Trophoblast cell (in vitro differentiated cells and primary cell): ENCODE results near the gene NME9.

Experiments
- DNase-seq, 2 donors: peaks; one replicate each; pipeline ENCODE4 v3.0.0-alpha.2; 2016
- H2AFZ ChIP-seq: 2 replicates; pipeline ENCODE4 v1.6.1; 2013; ENCODE audit warnings: low read length, moderate library complexity, mild to moderate bottlenecking; ENCODE audit not compliant: insufficient read depth, poor library complexity
- H2AK5ac ChIP-seq: 2 replicates; pipeline ENCODE4 v1.6.1; 2013; ENCODE audit warnings: mild to moderate bottlenecking, low read length
- H2BK120ac ChIP-seq: 2 replicates; pipeline ENCODE4 v1.6.1; 2013; ENCODE audit warnings: low read length, mild to moderate bottlenecking, moderate library complexity; ENCODE audit not compliant: insufficient read depth, poor library complexity
- H2BK12ac ChIP-seq: 2 replicates; pipeline ENCODE4 v1.6.1; 2013; ENCODE audit warnings: mild to moderate bottlenecking, low read length, moderate library complexity
- H2BK5ac ChIP-seq: 2 replicates; pipeline ENCODE4 v1.6.1; 2013; ENCODE audit warnings: low read length, low read depth, moderate library complexity, mild to moderate bottlenecking; ENCODE audit not compliant: poor library complexity
- H3K14ac ChIP-seq: 2 replicates; pipeline ENCODE4 v1.6.1; 2013; ENCODE audit warnings: mild to moderate bottlenecking, low read length
- H3K18ac ChIP-seq: 2 replicates; pipeline ENCODE4 v1.6.1; 2013; ENCODE audit warnings: mild to moderate bottlenecking, low read length
- H3K23ac ChIP-seq: 2 replicates; pipeline ENCODE4 v1.6.1; 2013; ENCODE audit warnings: low read length
- H3K27ac ChIP-seq: 2 replicates; pipeline ENCODE4 v1.5.1; 2013; ENCODE audit warnings: low read depth, mild to moderate bottlenecking, inconsistent platforms, low read length, moderate library complexity
- H3K27me3 ChIP-seq: 2 replicates; pipeline ENCODE4 v1.6.1; 2013; ENCODE audit warnings: inconsistent platforms, mild to moderate bottlenecking, low read length, moderate library complexity; ENCODE audit not compliant: insufficient read depth
- H3K36me3 ChIP-seq, 2 experiments: 1 replicate in 1 of 2; 2 replicates in 1 of 2; pipeline ENCODE4 v1.6.1; 2013; ENCODE audit warnings: low read length in 2 of 2, mild to moderate bottlenecking in 2 of 2, moderate library complexity in 1 of 2; ENCODE audit not compliant: insufficient read depth in 2 of 2, control insufficient read depth in 1 of 2
- H3K4ac ChIP-seq: 2 replicates; pipeline ENCODE4 v1.6.1; 2013; ENCODE audit warnings: low read depth, mild to moderate bottlenecking, low read length, moderate library complexity
- H3K4me1 ChIP-seq, 2 experiments: 1 replicate in 1 of 2; 2 replicates in 1 of 2; pipeline ENCODE4 v1.6.1; 2013; ENCODE audit warnings: low read length in 2 of 2, mild to moderate bottlenecking in 2 of 2, moderate library complexity in 1 of 2; ENCODE audit not compliant: insufficient read depth in 2 of 2, control insufficient read depth in 1 of 2
- H3K4me2 ChIP-seq: 2 replicates; pipeline ENCODE4 v1.6.1; 2013; ENCODE audit warnings: inconsistent platforms, mild to moderate bottlenecking, low read length, moderate library complexity
- H3K4me3 ChIP-seq: 2 replicates; pipeline ENCODE4 v1.5.1; 2013; ENCODE audit warnings: mild to moderate bottlenecking, low read depth, low read length, inconsistent platforms
- H3K79me1 ChIP-seq: one replicate; pipeline ENCODE4 v1.6.1; 2013; ENCODE audit warnings: low read length
- H3K79me2 ChIP-seq: 2 replicates; pipeline ENCODE4 v1.6.1; 2013; ENCODE audit warnings: low read length, mild to moderate bottlenecking; ENCODE audit not compliant: control insufficient read depth, insufficient read depth, poor library complexity
- H3K9ac ChIP-seq: 2 replicates; pipeline ENCODE4 v1.6.1; 2013; ENCODE audit warnings: mild to moderate bottlenecking, low read length
- H3K9me3 ChIP-seq: 2 replicates; pipeline ENCODE4 v1.6.1; 2013; ENCODE audit warnings: low read depth, mild to moderate bottlenecking, control low read depth, inconsistent platforms, low read length; ENCODE audit not compliant: insufficient read depth
- H4K12ac ChIP-seq: 2 replicates; pipeline ENCODE4 v1.6.1; 2013; ENCODE audit warnings: low read depth, mild to moderate bottlenecking, low read length, moderate library complexity
- H4K8ac ChIP-seq: 2 replicates; pipeline ENCODE4 v1.6.1; 2013; ENCODE audit warnings: low read depth, mild to moderate bottlenecking, low read length, moderate library complexity
- H4K91ac ChIP-seq: one replicate; pipeline ENCODE4 v1.6.1; 2013; ENCODE audit warnings: low read depth, mild to moderate bottlenecking, low read length, moderate library complexity
- WGBS: extraction: QIAGEN DNeasy Blood & Tissue Kit; methylation state at CpG from one replicate; pipeline ENCODE4 v1.1.7; 2013; ENCODE audit warnings: missing lambda C conversion rate; ENCODE audit not compliant: insufficient read length, insufficient coverage; ENCODE audit errors: extremely low coverage; 5-methylcytosine and 5-hydroxymethylcytosine counted together

The NME9 gene

GRCh38 chr3:138289701-138290100 is 40.0 kb downstream of the NME9 start:
- Histone ChIP-seq H3K27me3 (no peaks in the 10 kb centered on the region), H3K4ac (no peak overlapping the region), H2AFZ (no peak overlapping the region), H3K79me1 (no peaks in the 10 kb centered on the region), H3K27ac (no peak overlapping the region), H3K18ac (no peak overlapping the region), H3K4me2 (no peak overlapping the region), H3K4me1 (no peaks in the 10 kb centered on the region), H3K23ac (no peak overlapping the region), H2AK5ac (no peak overlapping the region), H3K9me3 (no peaks in the 10 kb centered on the region), H3K14ac (no peak overlapping the region), H2BK120ac (no peak overlapping the region), H3K9ac (no peak overlapping the region), H4K8ac (no peak overlapping the region), H4K91ac (no peak overlapping the region), H3K79me2 (no peaks in the 10 kb centered on the region), H4K12ac (no peak overlapping the region), H2BK5ac (no peak overlapping the region), H2BK12ac (no peak overlapping the region), H3K36me3 (peaks cover 8 to 35% of the 10 kb centered on the region in 2 experiments), H3K4me3 (no peak overlapping the region)
- no peak for DNase-seq
- WGBS = no CpG with 5 or more reads among the region's 3 CpGs

GRCh38 chr3:138289260-138289659 is 40.4 kb downstream of the NME9 start:
- H2BK12ac ChIP-seq = no peak overlapping the region
- no peak overlapping the region for H3K23ac ChIP-seq
- H3K79me2 ChIP-seq = no peaks in the 10 kb centered on the region
- no peak overlapping the region for H4K12ac ChIP-seq
- H3K4me2 ChIP-seq = no peak overlapping the region
- no peak for DNase-seq
- H2AFZ ChIP-seq = no peak overlapping the region
- no peak overlapping the region for H3K4ac ChIP-seq
- no peaks in the 10 kb centered on the region for H3K27me3 ChIP-seq
- H3K14ac ChIP-seq = no peak overlapping the region
- H3K27ac ChIP-seq = no peak overlapping the region
- H3K79me1 ChIP-seq = no peaks in the 10 kb centered on the region
- H3K9ac ChIP-seq = peak overlapping the region; percentile 38
- no peak overlapping the region for H4K8ac ChIP-seq
- no peak overlapping the region for H2BK120ac ChIP-seq
- peaks cover 10 to 37% of the 10 kb centered on the region in 2 experiments for H3K36me3 ChIP-seq
- no CpG with 5 or more reads among the region's 2 CpGs for WGBS
- no peak overlapping the region for H3K4me3 ChIP-seq
- no peaks in the 10 kb centered on the region for H3K9me3 ChIP-seq
- H2BK5ac ChIP-seq = no peak overlapping the region
- H4K91ac ChIP-seq = no peak overlapping the region
- no peak overlapping the region for H3K18ac ChIP-seq
- no peak overlapping the region for H2AK5ac ChIP-seq
- no peaks in the 10 kb centered on the region for H3K4me1 ChIP-seq

- Histone ChIP-seq H3K4ac (no peak overlapping the region), H2AFZ (no peak overlapping the region), H3K79me2 (no peaks in the 10 kb centered on the region), H3K18ac (no peak overlapping the region), H3K27me3 (no peaks in the 10 kb centered on the region), H3K27ac (no peak overlapping the region), H2BK5ac (no peak overlapping the region), H3K36me3 (peaks cover 6 to 19% of the 10 kb centered on the region in 2 experiments), H2AK5ac (no peak overlapping the region), H2BK120ac (no peak overlapping the region), H3K4me3 (no peak overlapping the region), H4K91ac (no peak overlapping the region), H3K9me3 (no peaks in the 10 kb centered on the region), H3K79me1 (no peaks in the 10 kb centered on the region), H4K8ac (no peak overlapping the region), H3K4me1 (peaks cover 6 to 7% of the 10 kb centered on the region in 2 experiments), H3K9ac (no peak overlapping the region), H3K4me2 (no peak overlapping the region), H2BK12ac (no peak overlapping the region), H4K12ac (no peak overlapping the region), H3K14ac (no peak overlapping the region), H3K23ac (no peak overlapping the region)
- no peak for DNase-seq
- WGBS = no CpG with 5 or more reads among the region's 2 CpGs
Measured at GRCh38 chr3:138284957-138285477, 44.6 kb downstream of the NME9 start.

- H3K79me2 ChIP-seq = no peaks in the 10 kb centered on the region
- H2BK5ac ChIP-seq = no peak overlapping the region
- H4K12ac ChIP-seq = no peak overlapping the region
- no peak overlapping the region for H3K18ac ChIP-seq
- no peak overlapping the region for H3K9ac ChIP-seq
- no peak overlapping the region for H3K14ac ChIP-seq
- whole genome bisulfite sequencing = no CpG with 5 or more reads among the region's 1 CpG
- no peak overlapping the region for H4K91ac ChIP-seq
- H2BK12ac ChIP-seq = no peak overlapping the region
- peak in 1 of 2 donors; percentile 9 for DNase-seq
- no peaks in the 10 kb centered on the region for H3K9me3 ChIP-seq
- H3K4me2 ChIP-seq = no peak overlapping the region
- no peak overlapping the region for H3K4ac ChIP-seq
- H2BK120ac ChIP-seq = no peak overlapping the region
- H4K8ac ChIP-seq = no peak overlapping the region
- no peak overlapping the region for H3K27ac ChIP-seq
- H3K36me3 ChIP-seq = peaks cover 3 to 13% of the 10 kb centered on the region in 2 experiments
- H2AFZ ChIP-seq = no peak overlapping the region
- peaks cover 6 to 7% of the 10 kb centered on the region in 2 experiments for H3K4me1 ChIP-seq
- H3K27me3 ChIP-seq = no peaks in the 10 kb centered on the region
- no peak overlapping the region for H3K23ac ChIP-seq
- no peak overlapping the region for H3K4me3 ChIP-seq
- no peak overlapping the region for H2AK5ac ChIP-seq
- H3K79me1 ChIP-seq = no peaks in the 10 kb centered on the region
Measured at GRCh38 chr3:138284079-138284478, 45.6 kb downstream of the NME9 start.
